Renal pelvis (tissue), 12 donors: ENCODE measurements around the gene PHIP. TPM values are rescaled to one million over a fixed set of nuclear protein-coding genes. Genes with fewer than 3 reads are reported as not detected.
"Not testable (repeated sequence)": the region's sequence is repeated elsewhere in the genome, so short reads cannot be mapped to it uniquely, and the experiment has no call there.

Experiments
- DNase-seq: peaks from one replicate; pipeline ENCODE4 v3.0.0-alpha.2; 2013
- long read RNA-seq, 16 experiments: transcript quantifications; one replicate each; lab custom pipeline, GENCODE V29; 2026
- polyA plus RNA-seq, 3 donors: library from polyadenylated mRNA; unstranded; fragments of 120-200 nt; gene quantifications; one replicate each; pipeline ENCODE4 v1.2.1, GENCODE V29; 2013; ENCODE audit not compliant: insufficient read length in 3 of 3

The PHIP gene
- polyA plus RNA-seq: 10 to 100 TPM; 47.3 to 58.3 (median 54.1) TPM
- long read RNA-seq, donor 1: 0 reads
- long read RNA-seq, donor 2, full-length matches to known transcripts: 2 of 13 reads
- long read RNA-seq, donor 2, partial matches to known transcripts: 11 of 13 reads
- long read RNA-seq, donor 2, other reads (novel, unspliced or antisense): 0 of 13 reads
- long read RNA-seq, donor 3, partial matches to known transcripts: 11 of 11 reads
- long read RNA-seq, donor 3, other reads (novel, unspliced or antisense): 0 of 11 reads
- long read RNA-seq, donor 4: 0 reads
- long read RNA-seq, donor 5, partial matches to known transcripts: 6 of 6 reads
- long read RNA-seq, donor 5, other reads (novel, unspliced or antisense): 0 of 6 reads
- long read RNA-seq, donor 6, partial matches to known transcripts: 46 of 46 reads
- long read RNA-seq, donor 6, other reads (novel, unspliced or antisense): 0 of 46 reads
- long read RNA-seq, donor 7, partial matches to known transcripts: 12 of 12 reads
- long read RNA-seq, donor 7, other reads (novel, unspliced or antisense): 0 of 12 reads
- long read RNA-seq, donor 8: 0 reads
- long read RNA-seq, donor 9, partial matches to known transcripts: 8 of 8 reads
- long read RNA-seq, donor 9, other reads (novel, unspliced or antisense): 0 of 8 reads
- long read RNA-seq, donor 10, partial matches to known transcripts: 17 of 17 reads
- long read RNA-seq, donor 10, other reads (novel, unspliced or antisense): 0 of 17 reads
- long read RNA-seq, donor 11, partial matches to known transcripts: 13 of 13 reads
- long read RNA-seq, donor 11, other reads (novel, unspliced or antisense): 0 of 13 reads
- long read RNA-seq, donor 12, partial matches to known transcripts: 30 of 30 reads
- long read RNA-seq, donor 12, other reads (novel, unspliced or antisense): 0 of 30 reads
- long read RNA-seq, donor 13, partial matches to known transcripts: 9 of 9 reads
- long read RNA-seq, donor 13, other reads (novel, unspliced or antisense): 0 of 9 reads
- long read RNA-seq, donor 14, partial matches to known transcripts: 29 of 29 reads
- long read RNA-seq, donor 14, other reads (novel, unspliced or antisense): 0 of 29 reads
- long read RNA-seq, donor 15, partial matches to known transcripts: 14 of 14 reads
- long read RNA-seq, donor 15, other reads (novel, unspliced or antisense): 0 of 14 reads
- long read RNA-seq, donor 16: 0 reads

GRCh38 chr6:79078075-79078969, at the start of gene PHIP:
Gene PHIP, minus strand, starts transcription at chr6:79078254. Its CDS starts 186 bp downstream, at chr6:79078068.
- peak; percentile 95 for DNase-seq

GRCh38 chr6:79127660-79128059, 49.6 kb upstream of the PHIP start:
- no peak for DNase-seq

- DNase-seq: no peak
Measured at GRCh38 chr6:79119217-79119616, 41.2 kb upstream of the PHIP start.

GRCh38 chr6:79117752-79118151, 39.7 kb upstream of the PHIP start:
- DNase-seq: no peak

GRCh38 chr6:79115553-79116182, 37.6 kb upstream of the PHIP start:
- no peak for DNase-seq

- no peak for DNase-seq
Measured at GRCh38 chr6:79111549-79111948, 33.5 kb upstream of the PHIP start.

- DNase-seq: no peak
Measured at GRCh38 chr6:79101164-79101563, 23.1 kb upstream of the PHIP start.

- DNase-seq: no peak
Measured at GRCh38 chr6:79100304-79100703, 22.2 kb upstream of the PHIP start.

- DNase-seq: no peak
Measured at GRCh38 chr6:79094938-79095337, 16.9 kb upstream of the PHIP start.

GRCh38 chr6:79091801-79092200, 13.7 kb upstream of the PHIP start:
- DNase-seq: not testable (repeated sequence)

- DNase-seq: no peak
Measured at GRCh38 chr6:79089552-79090404, 11.7 kb upstream of the PHIP start.

GRCh38 chr6:79084693-79085092, 6.6 kb upstream of the PHIP start:
- no peak for DNase-seq

GRCh38 chr6:79082304-79082703, 4.2 kb upstream of the PHIP start:
- no peak for DNase-seq

GRCh38 chr6:79081663-79082062, 3.6 kb upstream of the PHIP start:
- no peak for DNase-seq

- no peak for DNase-seq
Measured at GRCh38 chr6:79079561-79080041, 1.5 kb upstream of the PHIP start.

- no peak for DNase-seq
Measured at GRCh38 chr6:79077715-79078074, 359 bp downstream of the PHIP start.

GRCh38 chr6:79076782-79077641, 1.0 kb downstream of the PHIP start:
- peak; percentile 90 for DNase-seq

- no peak for DNase-seq
Measured at GRCh38 chr6:79076160-79076559, 1.9 kb downstream of the PHIP start.

GRCh38 chr6:79073888-79074287, 4.2 kb downstream of the PHIP start:
- DNase-seq: no peak
